Brain microvascular endothelial cell (primary cell): ENCODE results near the gene TBC1D1.

ENCODE experiments used
- DNase-seq: peaks from one replicate; pipeline ENCODE4 v3.0.0-alpha.2; 2020
- H3K27ac ChIP-seq: fragments of 250-450 bp; sonication (Bioruptor Pico); 2 replicates; pipeline ENCODE4 v1.5.1; 2020; ENCODE audit warnings: mild to moderate bottlenecking, moderate library complexity
- H3K27me3 ChIP-seq: fragments of 250-450 bp; sonication (Bioruptor Pico); replicated peaks from 2 replicates; pipeline ENCODE4 v1.5.1; 2020; ENCODE audit warnings: mild to moderate bottlenecking
- H3K36me3 ChIP-seq: fragments of 250-450 bp; sonication (Bioruptor Pico); replicated peaks from 2 replicates; pipeline ENCODE4 v1.5.1; 2020; ENCODE audit warnings: mild to moderate bottlenecking
- H3K4me3 ChIP-seq: 2 replicates; pipeline ENCODE4 v1.5.1; 2011; ENCODE audit warnings: low read depth, mild to moderate bottlenecking, control low read depth, low read length, moderate library complexity
- in situ Hi-C: cut with HindIII; loops from 2 replicates; pipeline ENCODE4 v1.10.0; 2017; ENCODE audit warnings: low sequenced_read_pairs, low pct_ligation_motif_present
- TF ChIP-seq, protein P1 (sequence below): IDR thresholded peaks from 2 replicates; pipeline ENCODE4 v1.5.1; 2011; ENCODE audit warnings: low read depth, mild to moderate bottlenecking, moderate library complexity, low read length, control low read depth, inconsistent platforms; ENCODE audit errors: missing control alignments

The TBC1D1 gene

DNA sequence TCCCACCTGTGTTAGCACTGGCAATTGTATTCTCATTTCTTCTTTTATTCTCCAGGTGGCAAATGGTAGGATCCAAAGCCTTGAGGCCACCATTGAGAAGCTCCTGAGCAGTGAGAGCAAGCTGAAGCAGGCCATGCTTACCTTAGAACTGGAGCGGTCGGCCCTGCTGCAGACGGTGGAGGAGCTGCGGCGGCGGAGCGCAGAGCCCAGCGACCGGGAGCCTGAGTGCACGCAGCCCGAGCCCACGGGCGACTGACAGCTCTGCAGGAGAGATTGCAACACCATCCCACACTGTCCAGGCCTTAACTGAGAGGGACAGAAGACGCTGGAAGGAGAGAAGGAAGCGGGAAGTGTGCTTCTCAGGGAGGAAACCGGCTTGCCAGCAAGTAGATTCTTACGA is 246.2 kb downstream of the TBC1D1 start:
- in situ Hi-C loops, result no loop called here
- no peak overlapping the region for H3K4me3 ChIP-seq
- no peak for DNase-seq
- TF ChIP-seq, protein P1, sequence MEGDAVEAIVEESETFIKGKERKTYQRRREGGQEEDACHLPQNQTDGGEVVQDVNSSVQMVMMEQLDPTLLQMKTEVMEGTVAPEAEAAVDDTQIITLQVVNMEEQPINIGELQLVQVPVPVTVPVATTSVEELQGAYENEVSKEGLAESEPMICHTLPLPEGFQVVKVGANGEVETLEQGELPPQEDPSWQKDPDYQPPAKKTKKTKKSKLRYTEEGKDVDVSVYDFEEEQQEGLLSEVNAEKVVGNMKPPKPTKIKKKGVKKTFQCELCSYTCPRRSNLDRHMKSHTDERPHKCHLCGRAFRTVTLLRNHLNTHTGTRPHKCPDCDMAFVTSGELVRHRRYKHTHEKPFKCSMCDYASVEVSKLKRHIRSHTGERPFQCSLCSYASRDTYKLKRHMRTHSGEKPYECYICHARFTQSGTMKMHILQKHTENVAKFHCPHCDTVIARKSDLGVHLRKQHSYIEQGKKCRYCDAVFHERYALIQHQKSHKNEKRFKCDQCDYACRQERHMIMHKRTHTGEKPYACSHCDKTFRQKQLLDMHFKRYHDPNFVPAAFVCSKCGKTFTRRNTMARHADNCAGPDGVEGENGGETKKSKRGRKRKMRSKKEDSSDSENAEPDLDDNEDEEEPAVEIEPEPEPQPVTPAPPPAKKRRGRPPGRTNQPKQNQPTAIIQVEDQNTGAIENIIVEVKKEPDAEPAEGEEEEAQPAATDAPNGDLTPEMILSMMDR, result no peak
- no peak overlapping the region for H3K27ac ChIP-seq
- H3K27me3 ChIP-seq, result no peaks in the 10 kb centered on the region
- H3K36me3 ChIP-seq, result peaks cover 12% of the 10 kb centered on the region

DNA sequence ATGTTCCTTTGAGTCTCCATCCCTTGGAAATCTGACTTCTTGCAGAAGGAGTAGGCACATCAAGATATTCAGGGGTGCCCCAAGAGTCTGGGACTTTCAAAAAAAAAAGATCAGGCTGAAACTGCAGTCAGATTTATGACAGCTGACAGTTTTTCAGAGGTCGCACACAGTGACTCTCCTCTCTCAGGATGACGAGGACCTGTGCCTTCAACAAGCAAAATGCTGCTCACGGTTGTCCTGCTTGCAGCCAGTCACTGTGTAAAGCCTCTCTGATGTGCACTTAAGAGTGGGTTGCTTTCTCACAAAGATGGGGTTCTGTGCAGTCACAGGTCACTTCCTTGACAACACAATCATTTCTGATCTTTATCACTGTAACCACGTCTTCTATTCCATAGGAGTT is 247.5 kb downstream of the TBC1D1 start:
- Histone ChIP-seq H3K36me3 (peaks cover 9% of the 10 kb centered on the region), H3K27me3 (no peaks in the 10 kb centered on the region), H3K27ac (no peak overlapping the region), H3K4me3 (no peak overlapping the region)
- TF ChIP-seq, protein P1, result no peak
- no peak for DNase-seq
- in situ Hi-C loops, result no loop called here

DNA sequence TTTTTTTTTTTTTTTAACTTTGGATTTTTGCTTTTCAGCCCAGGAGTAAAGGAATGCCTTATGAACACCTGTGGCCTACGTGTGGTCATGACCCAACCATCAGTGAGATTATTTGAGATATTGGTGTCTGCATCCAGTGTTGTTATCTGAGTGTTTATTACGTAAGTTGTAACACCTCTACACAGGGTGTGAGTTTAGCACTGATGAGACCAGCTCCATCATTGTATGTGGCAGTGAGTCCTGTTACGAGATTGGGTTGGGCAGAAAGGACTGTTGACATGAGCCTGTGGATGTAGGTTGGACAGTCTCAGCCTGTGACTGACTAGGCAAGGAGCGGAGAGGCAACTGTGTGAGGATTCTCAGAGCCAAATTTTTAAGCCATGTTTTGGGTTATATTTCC is 248.3 kb downstream of the TBC1D1 start:
- H3K36me3 ChIP-seq, result peaks cover 7% of the 10 kb centered on the region
- H3K27me3 ChIP-seq, result no peaks in the 10 kb centered on the region
- in situ Hi-C loops, result no loop called here
- TF ChIP-seq, protein P1, result no peak
- no peak for DNase-seq
- no peak overlapping the region for H3K4me3 ChIP-seq
- H3K27ac ChIP-seq, result no peak overlapping the region

DNA sequence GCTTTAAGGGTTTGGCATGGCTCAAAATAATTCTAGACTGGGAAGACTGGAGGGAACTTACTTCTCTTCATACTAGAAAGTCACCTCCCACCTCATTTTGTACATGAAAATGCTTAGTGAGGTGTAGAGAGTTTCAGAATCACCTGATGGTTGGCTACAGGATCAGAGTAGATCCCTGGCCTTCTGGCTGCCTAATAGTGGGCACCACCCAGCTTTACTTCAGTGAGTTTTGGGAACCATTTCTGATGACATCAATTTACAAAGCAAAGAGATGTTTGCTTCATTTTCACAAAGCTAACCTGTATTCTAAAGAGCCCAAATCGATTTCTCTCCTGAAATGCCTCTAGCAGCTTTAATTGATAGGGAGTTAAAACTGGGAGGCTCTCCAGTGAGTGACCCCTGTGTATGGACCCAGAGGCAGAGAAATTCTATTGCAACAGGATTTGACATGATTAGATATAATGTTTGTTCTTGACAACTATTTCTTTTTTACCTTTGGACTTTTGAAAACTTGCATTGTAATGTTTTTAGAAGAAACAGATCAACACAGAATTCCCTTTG is 249.8 kb downstream of the TBC1D1 start:
- Histone ChIP-seq H3K27me3 (no peaks in the 10 kb centered on the region), H3K4me3 (no peak overlapping the region), H3K36me3 (peaks cover 3% of the 10 kb centered on the region), H3K27ac (no peak overlapping the region)
- no peak for DNase-seq
- TF ChIP-seq, protein P1, result no peak
- in situ Hi-C loops, result no loop called here

DNA sequence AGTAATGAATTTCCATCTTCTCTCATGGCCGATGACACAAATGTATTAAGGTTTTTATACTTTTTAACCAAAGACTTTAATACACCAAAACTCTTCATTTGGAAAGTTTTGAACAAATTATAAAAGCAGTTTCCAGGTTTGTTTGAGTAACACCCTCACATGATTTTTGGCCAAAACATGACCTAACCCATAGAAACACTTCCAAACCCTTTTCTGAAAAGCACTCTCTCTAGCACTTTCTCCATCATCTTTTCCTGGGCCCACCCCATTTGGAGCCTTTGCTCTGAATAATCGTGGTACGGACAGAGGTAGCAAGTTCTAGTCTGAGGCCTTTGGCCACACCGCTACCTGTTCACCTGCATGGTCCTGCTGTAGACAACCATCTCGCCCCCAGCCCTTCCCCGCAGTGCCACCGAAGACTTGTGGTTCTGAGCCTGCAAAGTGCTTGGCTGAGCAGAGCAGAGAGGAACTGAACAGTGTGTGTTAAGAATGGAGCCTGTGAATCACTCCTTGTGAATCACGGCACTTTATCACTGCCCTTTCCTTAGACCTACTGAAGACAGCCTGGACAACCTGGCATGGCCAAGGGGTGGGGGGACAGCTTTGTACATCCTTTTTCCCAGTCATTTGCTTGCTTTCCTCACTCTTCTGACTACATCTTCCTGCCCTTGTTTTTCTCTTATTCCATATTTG is 251.1 kb downstream of the TBC1D1 start:
- TF ChIP-seq, protein P1, result no peak
- peak; percentile 69 for DNase-seq
- H3K27me3 ChIP-seq, result no peaks in the 10 kb centered on the region
- in situ Hi-C loops, result no loop called here
- H3K36me3 ChIP-seq, result peaks cover 3% of the 10 kb centered on the region
- peak overlapping the region; percentile 32 for H3K27ac ChIP-seq
- no peak overlapping the region for H3K4me3 ChIP-seq

DNA sequence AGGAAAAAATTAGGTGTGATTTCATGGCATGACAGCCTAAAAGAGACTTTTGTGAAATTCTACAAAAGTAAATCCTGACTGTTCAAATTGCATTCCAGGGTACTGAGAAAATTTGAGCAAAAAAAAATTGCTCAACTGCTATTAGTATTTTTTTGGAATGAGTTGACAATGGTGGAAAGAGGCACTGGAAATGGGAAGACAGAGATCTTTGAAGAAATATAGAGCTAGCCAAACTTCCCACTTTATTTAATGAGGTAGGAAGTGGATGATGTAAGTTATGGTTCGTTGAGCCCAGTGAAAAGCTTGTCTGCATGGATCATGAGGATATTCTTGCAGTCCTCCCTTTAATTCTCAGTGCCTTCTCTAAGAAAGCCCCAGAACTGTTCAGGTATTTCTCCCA is 253.1 kb downstream of the TBC1D1 start:
- no peak for DNase-seq
- H3K27ac ChIP-seq, result no peak overlapping the region
- no peaks in the 10 kb centered on the region for H3K27me3 ChIP-seq
- H3K36me3 ChIP-seq, result no peaks in the 10 kb centered on the region
- no peak overlapping the region for H3K4me3 ChIP-seq
- TF ChIP-seq, protein P1, result no peak
- in situ Hi-C loops, result no loop called here
